ENCODE data around the gene CILP. TPM values are rescaled to one million over a fixed set of nuclear protein-coding genes. Genes with fewer than 3 reads are reported as not detected.
A peak's percentile ranks its signal among the peaks of the same experiment; 100 is the strongest.
"Not testable (repeated sequence)": the region's sequence is repeated elsewhere in the genome, so short reads cannot be mapped to it uniquely, and the experiment has no call there.

CILP gene
- polyA plus RNA-seq, 4 donors = 0.67 to 8.7 (median 0.77) TPM

GRCh38 chr15:65182538-65182937, 28.7 kb downstream of the CILP start:
- DNase-seq (no peak), FAIRE-seq (no peak)
- Histone ChIP-seq H3K9me3 (ENCODE audit: control insufficient read depth in 2 of 2, insufficient read depth in 1 of 2, low read depth in 1 of 2, low read length in 1 of 2) (no peaks in the 10 kb centered on the region), H3K4me1 (ENCODE audit: control insufficient read depth in 3 of 3, insufficient read depth in 2 of 3, low read depth in 1 of 3, low read length in 2 of 3) (peaks cover 0 to 5% (median 2%) of the 10 kb centered on the region in 3 donors), H3K4me3 (ENCODE audit: low read depth in 1 of 3, low read length in 3 of 3) (no peak overlapping the region), H3K27me3 (ENCODE audit: control insufficient read depth in 3 of 3, insufficient read depth in 3 of 3, low read length in 3 of 3) (no peaks in the 10 kb centered on the region), H3K36me3 (ENCODE audit: control insufficient read depth in 3 of 3, insufficient read depth in 2 of 3, low read depth in 1 of 3, low read length in 3 of 3) (peaks cover 0 to 15% (median 6%) of the 10 kb centered on the region in 3 donors), H3K27ac (ENCODE audit: low read depth in 1 of 3, low read length in 2 of 3) (no peak overlapping the region)
- WGBS, 3 donors = 69 to 77% (median 73%) methylated on average over 4 of the region's 4 CpGs

GRCh38 chr15:65181582-65182353, 29.5 kb downstream of the CILP start:
- peaks cover 0 to 20% (median 6%) of the 10 kb centered on the region in 3 donors for H3K36me3 ChIP-seq (ENCODE audit: control insufficient read depth in 3 of 3, insufficient read depth in 2 of 3, low read depth in 1 of 3, low read length in 3 of 3)
- not testable (repeated sequence) for H3K27ac ChIP-seq (ENCODE audit: low read depth in 1 of 3, low read length in 2 of 3); FAIRE-seq; H3K4me1 ChIP-seq (ENCODE audit: control insufficient read depth in 3 of 3, insufficient read depth in 2 of 3, low read depth in 1 of 3, low read length in 2 of 3); H3K4me3 ChIP-seq (ENCODE audit: low read depth in 1 of 3, low read length in 3 of 3); DNase-seq; H3K27me3 ChIP-seq (ENCODE audit: control insufficient read depth in 3 of 3, insufficient read depth in 3 of 3, low read length in 3 of 3); H3K9me3 ChIP-seq (ENCODE audit: control insufficient read depth in 2 of 2, insufficient read depth in 1 of 2, low read depth in 1 of 2, low read length in 1 of 2)
- 87 to 93% (median 88%) methylated on average over 14 to 15 of the region's 15 CpGs for WGBS, 3 donors

- FAIRE-seq = no peak
- WGBS, 3 donors = 81 to 89% (median 84%) methylated on average over 3 of the region's 3 CpGs
- H3K27ac ChIP-seq (ENCODE audit: low read depth in 1 of 3, low read length in 2 of 3) = no peak overlapping the region
Measured at GRCh38 chr15:65180167-65180566, 31.1 kb downstream of the CILP start.

GRCh38 chr15:65177901-65178300, 33.4 kb downstream of the CILP start:
- Histone ChIP-seq H3K9me3 (ENCODE audit: control insufficient read depth in 2 of 2, insufficient read depth in 1 of 2, low read depth in 1 of 2, low read length in 1 of 2) (no peaks in the 10 kb centered on the region), H3K27me3 (ENCODE audit: control insufficient read depth in 3 of 3, insufficient read depth in 3 of 3, low read length in 3 of 3) (no peaks in the 10 kb centered on the region), H3K27ac (ENCODE audit: low read depth in 1 of 3, low read length in 2 of 3) (peak overlapping the region in 1 of 3 donors; percentile 80), H3K4me3 (ENCODE audit: low read depth in 1 of 3, low read length in 3 of 3) (no peak overlapping the region), H3K4me1 (ENCODE audit: control insufficient read depth in 3 of 3, insufficient read depth in 2 of 3, low read depth in 1 of 3, low read length in 2 of 3) (peaks cover 0 to under 1% (median 0%) of the 10 kb centered on the region in 3 donors), H3K36me3 (ENCODE audit: control insufficient read depth in 3 of 3, insufficient read depth in 2 of 3, low read depth in 1 of 3, low read length in 3 of 3) (peaks cover 2 to 32% (median 6%) of the 10 kb centered on the region in 3 donors)
- DNase-seq = peak in 1 of 2 donors; percentile 79
- no peak for FAIRE-seq
- 19 to 58% (median 33%) methylated on average over 1 of the region's 1 CpG for WGBS, 3 donors

More at GRCh38 chr15:65180167-65180566, 31.1 kb downstream of the CILP start:
- DNase-seq = peak in 1 of 2 donors; percentile 18
- Histone ChIP-seq H3K4me3 (ENCODE audit: low read depth in 1 of 3, low read length in 3 of 3) (no peak overlapping the region), H3K4me1 (ENCODE audit: control insufficient read depth in 3 of 3, insufficient read depth in 2 of 3, low read depth in 1 of 3, low read length in 2 of 3) (peaks cover 0 to 2% (median 0%) of the 10 kb centered on the region in 3 donors), H3K9me3 (ENCODE audit: control insufficient read depth in 2 of 2, insufficient read depth in 1 of 2, low read depth in 1 of 2, low read length in 1 of 2) (no peaks in the 10 kb centered on the region), H3K36me3 (ENCODE audit: control insufficient read depth in 3 of 3, insufficient read depth in 2 of 3, low read depth in 1 of 3, low read length in 3 of 3) (peaks cover 2 to 26% (median 6%) of the 10 kb centered on the region in 3 donors), H3K27me3 (ENCODE audit: control insufficient read depth in 3 of 3, insufficient read depth in 3 of 3, low read length in 3 of 3) (no peaks in the 10 kb centered on the region)

GRCh38 chr15:65176056-65176455, 35.2 kb downstream of the CILP start:
- FAIRE-seq (no peak), DNase-seq (no peak)
- Histone ChIP-seq H3K36me3 (ENCODE audit: control insufficient read depth in 3 of 3, insufficient read depth in 2 of 3, low read depth in 1 of 3, low read length in 3 of 3) (peaks cover 2 to 42% (median 4%) of the 10 kb centered on the region in 3 donors), H3K4me3 (ENCODE audit: low read depth in 1 of 3, low read length in 3 of 3) (no peak overlapping the region), H3K4me1 (ENCODE audit: control insufficient read depth in 3 of 3, insufficient read depth in 2 of 3, low read depth in 1 of 3, low read length in 2 of 3) (no peaks in the 10 kb centered on the region), H3K9me3 (ENCODE audit: control insufficient read depth in 2 of 2, insufficient read depth in 1 of 2, low read depth in 1 of 2, low read length in 1 of 2) (no peaks in the 10 kb centered on the region), H3K27me3 (ENCODE audit: control insufficient read depth in 3 of 3, insufficient read depth in 3 of 3, low read length in 3 of 3) (no peaks in the 10 kb centered on the region), H3K27ac (ENCODE audit: low read depth in 1 of 3, low read length in 2 of 3) (no peak overlapping the region)

- no peak for FAIRE-seq
- WGBS, 3 donors = 87 to 90% (median 89%) methylated on average over 5 of the region's 5 CpGs
Measured at GRCh38 chr15:65175511-65175910, 35.8 kb downstream of the CILP start.

GRCh38 chr15:65174509-65174908, 36.8 kb downstream of the CILP start:
- Histone ChIP-seq H3K27me3 (ENCODE audit: control insufficient read depth in 3 of 3, insufficient read depth in 3 of 3, low read length in 3 of 3) (no peaks in the 10 kb centered on the region), H3K4me3 (ENCODE audit: low read depth in 1 of 3, low read length in 3 of 3) (no peak overlapping the region), H3K9me3 (ENCODE audit: control insufficient read depth in 2 of 2, insufficient read depth in 1 of 2, low read depth in 1 of 2, low read length in 1 of 2) (no peaks in the 10 kb centered on the region), H3K36me3 (ENCODE audit: control insufficient read depth in 3 of 3, insufficient read depth in 2 of 3, low read depth in 1 of 3, low read length in 3 of 3) (peaks cover 2 to 55% (median 7%) of the 10 kb centered on the region in 3 donors), H3K27ac (ENCODE audit: low read depth in 1 of 3, low read length in 2 of 3) (no peak overlapping the region), H3K4me1 (ENCODE audit: control insufficient read depth in 3 of 3, insufficient read depth in 2 of 3, low read depth in 1 of 3, low read length in 2 of 3) (no peaks in the 10 kb centered on the region)
- FAIRE-seq (no peak), DNase-seq (no peak)
- 87 to 94% (median 93%) methylated on average over 5 of the region's 5 CpGs for WGBS, 3 donors

More at GRCh38 chr15:65175511-65175910, 35.8 kb downstream of the CILP start:
- Histone ChIP-seq H3K4me3 (ENCODE audit: low read depth in 1 of 3, low read length in 3 of 3) (no peak overlapping the region), H3K9me3 (ENCODE audit: control insufficient read depth in 2 of 2, insufficient read depth in 1 of 2, low read depth in 1 of 2, low read length in 1 of 2) (no peaks in the 10 kb centered on the region), H3K27me3 (ENCODE audit: control insufficient read depth in 3 of 3, insufficient read depth in 3 of 3, low read length in 3 of 3) (no peaks in the 10 kb centered on the region), H3K36me3 (ENCODE audit: control insufficient read depth in 3 of 3, insufficient read depth in 2 of 3, low read depth in 1 of 3, low read length in 3 of 3) (peaks cover 2 to 48% (median 4%) of the 10 kb centered on the region in 3 donors), H3K27ac (ENCODE audit: low read depth in 1 of 3, low read length in 2 of 3) (no peak overlapping the region), H3K4me1 (ENCODE audit: control insufficient read depth in 3 of 3, insufficient read depth in 2 of 3, low read depth in 1 of 3, low read length in 2 of 3) (no peaks in the 10 kb centered on the region)
- DNase-seq = no peak

- no peak for FAIRE-seq
Measured at GRCh38 chr15:65172531-65172930, 38.7 kb downstream of the CILP start.

More at GRCh38 chr15:65172531-65172930, 38.7 kb downstream of the CILP start:
- Histone ChIP-seq H3K9me3 (ENCODE audit: control insufficient read depth in 2 of 2, insufficient read depth in 1 of 2, low read depth in 1 of 2, low read length in 1 of 2) (no peaks in the 10 kb centered on the region), H3K27me3 (ENCODE audit: control insufficient read depth in 3 of 3, insufficient read depth in 3 of 3, low read length in 3 of 3) (no peaks in the 10 kb centered on the region), H3K36me3 (ENCODE audit: control insufficient read depth in 3 of 3, insufficient read depth in 2 of 3, low read depth in 1 of 3, low read length in 3 of 3) (peaks cover 3 to 53% (median 3%) of the 10 kb centered on the region in 3 donors), H3K4me1 (ENCODE audit: control insufficient read depth in 3 of 3, insufficient read depth in 2 of 3, low read depth in 1 of 3, low read length in 2 of 3) (no peaks in the 10 kb centered on the region), H3K4me3 (ENCODE audit: low read depth in 1 of 3, low read length in 3 of 3) (no peak overlapping the region), H3K27ac (ENCODE audit: low read depth in 1 of 3, low read length in 2 of 3) (no peak overlapping the region)
- WGBS, 3 donors = 95 to 99% (median 96%) methylated on average over 5 of the region's 5 CpGs
- no peak for DNase-seq
